Amygdala (tissue), 56 donors: ENCODE results near the gene UNC119B.

Source experiments
- DNase-seq, 56 donors: peaks; one replicate each; lab custom pipeline; 2025; lab: John Stamatoyannopoulos, UW

The UNC119B gene

DNA sequence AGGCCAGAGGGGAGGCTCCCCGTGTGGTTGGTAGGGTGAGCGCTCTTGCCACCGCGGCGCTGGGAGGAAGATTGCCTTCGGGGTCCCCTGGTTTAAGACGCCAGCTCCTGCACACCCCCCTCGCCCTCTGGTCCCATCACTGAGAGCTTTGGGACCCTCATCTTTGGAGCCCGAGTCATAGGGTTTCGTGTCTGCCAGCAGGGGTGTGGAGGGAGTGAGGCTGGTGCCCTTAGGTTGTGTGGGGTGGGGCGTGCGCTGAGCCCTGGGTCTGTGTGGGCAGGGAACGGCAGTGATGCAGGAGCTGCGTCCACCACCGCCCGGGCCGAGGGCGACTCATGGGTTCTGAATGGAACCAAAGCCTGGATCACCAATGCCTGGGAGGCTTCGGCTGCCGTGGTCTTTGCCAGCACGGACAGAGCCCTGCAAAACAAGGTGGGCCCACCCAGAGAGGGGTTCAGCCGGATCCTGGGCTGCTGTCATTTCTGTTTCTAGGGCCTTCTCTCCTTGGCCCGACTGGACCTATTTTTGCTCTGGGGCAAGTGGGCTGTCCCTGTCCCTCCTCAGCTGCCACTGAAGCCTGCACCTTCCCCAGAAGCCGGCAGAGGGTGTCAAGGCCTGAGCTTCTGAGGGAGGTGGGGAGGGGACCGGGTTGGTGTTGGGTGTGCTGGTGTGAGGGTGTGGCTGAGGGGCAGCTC lies 27.4 kb downstream of the UNC119B start:
- DNase-seq, result peak in 2 of 56 donors; percentile 7 to 11

- DNase-seq, result peak in 2 of 56 donors; percentile 7 to 50
Observed at GRCh38 chr12:120738252-120739030, 28.2 kb downstream of the UNC119B start.

DNA sequence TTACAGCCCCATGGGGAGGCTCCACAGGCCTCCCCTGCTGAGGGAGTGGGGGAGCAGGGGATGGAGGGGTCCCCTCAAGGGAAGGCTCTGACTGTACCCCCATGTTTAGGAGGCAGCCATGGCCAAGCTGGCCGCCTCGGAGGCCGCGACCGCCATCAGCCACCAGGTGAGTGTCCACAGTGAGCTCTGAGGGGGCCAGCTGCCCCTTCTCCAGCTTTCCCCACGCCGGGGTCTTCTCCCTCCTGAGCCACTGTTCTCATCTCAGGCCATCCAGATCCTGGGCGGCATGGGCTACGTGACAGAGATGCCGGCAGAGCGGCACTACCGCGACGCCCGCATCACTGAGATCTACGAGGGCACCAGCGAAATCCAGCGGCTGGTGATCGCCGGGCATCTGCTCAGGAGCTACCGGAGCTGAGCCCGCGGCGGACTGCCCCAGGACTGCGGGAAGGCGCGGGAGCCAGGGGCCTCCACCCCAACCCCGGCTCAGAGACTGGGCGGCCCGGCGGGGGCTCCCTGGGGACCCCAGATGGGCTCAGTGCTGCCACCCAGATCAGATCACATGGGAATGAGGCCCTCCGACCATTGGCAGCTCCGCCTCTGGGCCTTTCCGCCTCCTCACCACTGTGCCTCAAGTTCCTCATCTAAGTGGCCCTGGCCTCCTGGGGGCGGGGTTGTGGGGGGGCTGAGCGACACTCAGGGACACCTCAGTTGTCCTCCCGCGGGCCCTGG lies 28.9 kb downstream of the UNC119B start:
- no peak for DNase-seq

GRCh38 chr12:120739821-120740613 lies 29.8 kb downstream of the UNC119B start:
- DNase-seq, result no peak

- DNase-seq, result no peak
Observed at GRCh38 chr12:120740871-120741270, 30.6 kb downstream of the UNC119B start.

- DNase-seq, result no peak
Observed at GRCh38 chr12:120741476-120742421, 31.5 kb downstream of the UNC119B start.

DNA sequence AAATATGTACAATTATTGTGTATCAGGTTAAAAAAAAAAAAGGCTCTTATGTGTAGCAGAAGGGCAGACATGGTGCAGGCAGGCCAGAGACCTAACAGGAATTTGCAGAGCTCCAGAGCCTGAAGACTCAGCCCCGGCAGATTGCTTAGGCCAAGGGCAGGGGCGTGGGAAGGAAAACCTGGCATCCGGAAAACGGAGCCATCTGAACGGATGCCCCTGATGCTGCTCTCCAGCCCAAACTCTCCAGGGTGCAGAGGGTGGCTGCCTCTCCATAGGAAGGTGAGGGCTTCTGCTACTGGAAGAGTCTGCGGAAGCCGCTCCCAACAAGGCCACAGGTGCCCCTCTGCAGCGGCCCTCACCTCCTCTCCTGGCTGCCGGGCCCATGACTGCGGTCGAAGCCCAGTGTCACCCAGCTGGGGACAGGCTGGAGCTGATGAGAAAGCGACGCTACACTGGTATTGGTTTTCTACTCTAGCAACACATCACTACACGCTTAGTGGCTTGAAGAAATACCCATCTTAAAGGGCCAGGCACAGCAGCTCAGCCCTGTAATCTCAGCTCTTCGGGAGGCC lies 34.8 kb downstream of the UNC119B start:
- DNase-seq, result no peak

DNA sequence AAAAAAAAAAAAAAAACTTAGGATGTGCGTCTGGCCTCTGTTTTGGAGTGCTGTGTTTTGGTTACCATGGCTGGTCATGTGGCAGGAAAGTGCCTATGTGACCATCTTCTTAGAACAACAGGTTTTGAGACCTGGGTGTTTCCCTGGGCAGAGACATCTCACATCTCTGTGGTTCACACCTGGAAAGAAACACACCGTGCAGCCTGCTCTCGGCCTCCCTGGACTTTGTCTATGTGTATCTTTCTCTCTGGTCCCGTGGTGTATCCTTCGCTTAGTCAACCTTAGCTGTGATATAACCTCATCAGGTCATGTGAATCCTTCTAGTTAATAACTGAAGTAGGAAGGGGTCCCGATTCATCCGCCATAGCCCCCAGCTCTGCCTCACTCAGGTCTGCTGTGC lies 38.0 kb downstream of the UNC119B start:
- no peak for DNase-seq

- no peak for DNase-seq
Observed at GRCh38 chr12:120749256-120749655, 39.0 kb downstream of the UNC119B start.

DNA sequence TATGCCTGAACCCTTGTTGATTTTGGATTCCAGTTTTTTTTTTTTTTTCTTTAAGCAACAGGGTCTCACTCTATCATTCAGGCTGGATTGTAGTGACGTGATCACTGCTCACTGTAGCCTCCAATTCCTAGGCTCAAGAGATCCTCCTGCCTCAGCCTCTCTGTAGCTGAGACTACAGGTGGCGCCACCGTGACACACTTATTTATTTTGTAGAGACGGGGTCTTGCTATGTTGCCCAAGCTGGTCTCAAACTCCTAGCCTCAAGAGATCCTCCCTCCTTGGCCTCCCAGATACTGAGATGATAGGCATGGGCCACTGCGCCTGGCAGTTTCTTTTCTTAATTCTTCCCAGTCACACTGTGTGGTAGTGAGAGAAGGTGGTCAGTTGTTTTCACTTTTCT lies 40.5 kb downstream of the UNC119B start:
- DNase-seq, result no peak

DNA sequence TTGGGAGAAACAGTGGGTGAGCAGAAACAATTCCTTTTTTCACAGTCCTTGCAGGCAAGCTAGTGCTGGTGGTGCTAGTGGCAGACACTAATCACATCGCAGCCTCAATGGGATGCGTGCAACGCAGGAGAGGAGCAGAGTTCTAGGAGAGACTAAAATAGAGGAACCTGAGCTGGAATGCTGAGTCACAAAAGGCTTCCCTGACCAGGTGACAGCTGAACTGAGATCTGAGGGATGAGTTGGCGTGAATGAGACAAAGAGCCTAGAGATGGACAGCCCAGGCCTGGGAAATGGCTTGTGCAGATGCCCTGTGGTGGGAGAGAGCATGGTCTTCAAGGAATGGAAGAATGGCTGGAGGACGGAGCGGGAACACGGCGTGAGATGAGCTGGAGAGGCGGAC lies 41.1 kb downstream of the UNC119B start:
- no peak for DNase-seq

DNA sequence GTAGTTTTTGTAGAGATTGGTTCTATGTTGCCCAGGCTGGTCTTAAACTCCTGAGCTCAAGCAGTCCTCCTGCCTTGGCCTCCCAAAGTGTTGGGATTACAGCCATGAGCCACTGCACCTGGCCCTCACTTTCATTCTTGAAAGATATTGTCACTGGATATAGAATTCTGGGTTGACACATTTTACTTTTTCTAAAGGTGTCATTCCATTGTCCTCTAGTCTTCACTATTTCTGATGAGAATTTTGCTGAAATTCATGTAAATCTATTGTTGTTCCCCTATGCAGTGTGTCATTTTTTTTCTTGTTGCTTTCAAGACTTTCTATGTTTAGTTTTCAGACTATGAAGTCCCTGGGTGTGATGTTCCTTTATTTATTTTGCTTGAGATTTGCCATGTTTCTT lies 44.5 kb downstream of the UNC119B start:
- no peak for DNase-seq

DNA sequence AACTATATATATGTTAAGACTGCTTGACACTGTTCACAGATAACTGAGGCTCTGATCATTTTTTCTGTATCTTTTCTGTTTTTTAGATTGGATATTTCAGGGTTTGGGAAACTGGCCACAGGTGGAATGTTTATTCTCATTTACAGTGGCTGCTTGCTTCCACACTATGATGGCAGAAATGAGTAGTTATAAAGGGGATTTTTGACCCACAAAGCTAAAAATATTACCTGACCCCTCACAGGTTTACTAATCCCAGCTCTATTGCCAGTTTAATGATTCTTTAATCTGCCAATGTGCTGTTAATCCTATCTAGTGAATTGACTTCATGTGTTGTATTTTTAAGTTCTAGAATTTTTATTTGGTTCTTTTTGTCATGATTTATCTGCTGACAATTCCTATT lies 45.0 kb downstream of the UNC119B start:
- DNase-seq, result no peak

- DNase-seq, result no peak
Observed at GRCh38 chr12:120757226-120757742, 47.0 kb downstream of the UNC119B start.

GRCh38 chr12:120757949-120758348 lies 47.7 kb downstream of the UNC119B start:
- no peak for DNase-seq

- no peak for DNase-seq
Observed at GRCh38 chr12:120758798-120759590, 48.7 kb downstream of the UNC119B start.

GRCh38 chr12:120759591-120760348 lies 49.5 kb downstream of the UNC119B start:
- DNase-seq, result no peak
